Loucy (cell line): ENCODE results near the gene CD52.
A peak's percentile ranks its signal among the peaks of the same experiment; 100 is the strongest.

Experiments used
- H2AFZ ChIP-seq: fragments of 200-600 bp; sonication (generic); 2 replicates; pipeline ENCODE4 v1.6.0; 2016; ENCODE audit warnings: antibody characterized with exemption, mild to moderate bottlenecking, low read length, moderate library complexity
- H3F3A ChIP-seq: fragments of 200-600 bp; 2 replicates; pipeline ENCODE4 v1.6.0; 2016; ENCODE audit warnings: antibody characterized with exemption, low read depth, mild to moderate bottlenecking
- H3K27me3 ChIP-seq: fragments of 200-600 bp; sonication (generic); 2 replicates; pipeline ENCODE4 v1.6.1; 2014; ENCODE audit warnings: low read length, mild to moderate bottlenecking; ENCODE audit not compliant: insufficient read depth, poor library complexity, severe bottlenecking
- H3K36me3 ChIP-seq: fragments of 200-600 bp; sonication (generic); 2 replicates; pipeline ENCODE4 v1.6.1; 2016; ENCODE audit warnings: low read length; ENCODE audit not compliant: insufficient read depth
- H3K4me1 ChIP-seq: fragments of 200-600 bp; sonication (generic); 2 replicates; pipeline ENCODE4 v1.5.1; 2014; ENCODE audit warnings: low read length, mild to moderate bottlenecking; ENCODE audit not compliant: insufficient read depth, poor library complexity, severe bottlenecking
- H3K4me2 ChIP-seq: fragments of 200-600 bp; sonication (generic); 2 replicates; pipeline ENCODE4 v1.6.0; 2014; ENCODE audit warnings: antibody characterized with exemption, low read length, low read depth, mild to moderate bottlenecking; ENCODE audit not compliant: poor library complexity, severe bottlenecking
- H3K4me3 ChIP-seq: fragments of 200-600 bp; sonication (generic); 2 replicates; pipeline ENCODE4 v1.5.1; 2014; ENCODE audit warnings: low read length, mild to moderate bottlenecking, mixed read lengths; ENCODE audit not compliant: poor library complexity, severe bottlenecking
- H3K79me2 ChIP-seq: fragments of 200-600 bp; sonication (generic); 2 replicates; pipeline ENCODE4 v1.6.1; 2014; ENCODE audit warnings: low read length; ENCODE audit not compliant: insufficient read depth
- H3K9ac ChIP-seq: fragments of 200-600 bp; sonication (generic); 2 replicates; pipeline ENCODE4 v1.6.0; 2014; ENCODE audit warnings: mild to moderate bottlenecking, low read depth, low read length, moderate library complexity; ENCODE audit not compliant: poor library complexity, severe bottlenecking
- H3K9me2 ChIP-seq: fragments of 200-600 bp; sonication (generic); replicated peaks from 2 replicates; pipeline ENCODE4 v1.6.1; 2016; ENCODE audit warnings: low read depth, low read length, mixed read lengths
- H3K9me3 ChIP-seq: fragments of 200-600 bp; sonication (generic); 2 replicates; pipeline ENCODE4 v1.6.1; 2014; ENCODE audit warnings: mild to moderate bottlenecking, antibody characterized with exemption, low read length, low read depth; ENCODE audit not compliant: insufficient read depth
- H4K20me1 ChIP-seq: fragments of 200-600 bp; sonication (generic); 2 replicates; pipeline ENCODE4 v1.6.0; 2014; ENCODE audit warnings: antibody characterized with exemption, low read length, mild to moderate bottlenecking; ENCODE audit not compliant: insufficient read depth, poor library complexity, severe bottlenecking
- EZH2phosphoT487 ChIP-seq: fragments of 200-600 bp; IDR thresholded peaks from 2 replicates; pipeline ENCODE4 v1.6.1; 2018; ENCODE audit warnings: antibody characterized with exemption, mild to moderate bottlenecking, moderate library complexity, borderline replicate concordance
- TF ChIP-seq, protein P1 (sequence below): fragments of 200-600 bp; sonication (generic); conservative IDR thresholded peaks from 2 replicates; pipeline ENCODE4 v1.5.1; 2014; ENCODE audit warnings: mild to moderate bottlenecking, antibody characterized with exemption, low read length

The CD52 gene

DNA sequence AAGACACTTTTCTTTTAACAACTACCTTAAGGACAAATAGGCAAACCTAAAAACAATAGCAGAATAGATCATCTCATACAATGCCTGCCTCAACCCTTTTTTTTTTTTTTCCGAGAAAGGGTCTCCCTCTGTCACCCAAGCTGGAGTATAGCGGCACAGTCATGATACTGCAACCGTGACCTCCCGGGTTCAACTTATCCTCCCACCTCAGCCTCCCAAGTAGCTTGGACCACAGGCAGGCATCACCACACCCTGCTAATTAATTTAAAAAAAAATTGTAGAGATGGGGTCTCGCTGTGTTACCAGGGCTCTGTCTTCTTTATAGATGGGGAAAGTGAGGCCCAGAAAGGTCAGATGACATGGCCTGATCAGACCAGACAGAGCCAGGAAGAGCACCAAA lies 29.9 kb upstream of the CD52 start:
- Histone ChIP-seq H3K79me2 (peaks cover 8% of the 10 kb centered on the region; the same call in 1 of the 2 replicates), H3K4me2 (peak overlapping the region; percentile 98), H4K20me1 (no peaks in the 10 kb centered on the region), H3K4me1 (peaks cover 89% of the 10 kb centered on the region), H3K27me3 (no peaks in the 10 kb centered on the region), H3F3A (peaks cover 31% of the 10 kb centered on the region), H3K9ac (peak overlapping the region; percentile 88), H3K9me2 (no peaks in the 10 kb centered on the region), H3K4me3 (peak overlapping the region; percentile 69), H3K9me3 (no peaks in the 10 kb centered on the region), H3K36me3 (no peaks in the 10 kb centered on the region), H2AFZ (no peak overlapping the region)
- TF ChIP-seq, protein P1, sequence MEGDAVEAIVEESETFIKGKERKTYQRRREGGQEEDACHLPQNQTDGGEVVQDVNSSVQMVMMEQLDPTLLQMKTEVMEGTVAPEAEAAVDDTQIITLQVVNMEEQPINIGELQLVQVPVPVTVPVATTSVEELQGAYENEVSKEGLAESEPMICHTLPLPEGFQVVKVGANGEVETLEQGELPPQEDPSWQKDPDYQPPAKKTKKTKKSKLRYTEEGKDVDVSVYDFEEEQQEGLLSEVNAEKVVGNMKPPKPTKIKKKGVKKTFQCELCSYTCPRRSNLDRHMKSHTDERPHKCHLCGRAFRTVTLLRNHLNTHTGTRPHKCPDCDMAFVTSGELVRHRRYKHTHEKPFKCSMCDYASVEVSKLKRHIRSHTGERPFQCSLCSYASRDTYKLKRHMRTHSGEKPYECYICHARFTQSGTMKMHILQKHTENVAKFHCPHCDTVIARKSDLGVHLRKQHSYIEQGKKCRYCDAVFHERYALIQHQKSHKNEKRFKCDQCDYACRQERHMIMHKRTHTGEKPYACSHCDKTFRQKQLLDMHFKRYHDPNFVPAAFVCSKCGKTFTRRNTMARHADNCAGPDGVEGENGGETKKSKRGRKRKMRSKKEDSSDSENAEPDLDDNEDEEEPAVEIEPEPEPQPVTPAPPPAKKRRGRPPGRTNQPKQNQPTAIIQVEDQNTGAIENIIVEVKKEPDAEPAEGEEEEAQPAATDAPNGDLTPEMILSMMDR = no peak
- no peak for TF ChIP-seq EZH2phosphoT487

DNA sequence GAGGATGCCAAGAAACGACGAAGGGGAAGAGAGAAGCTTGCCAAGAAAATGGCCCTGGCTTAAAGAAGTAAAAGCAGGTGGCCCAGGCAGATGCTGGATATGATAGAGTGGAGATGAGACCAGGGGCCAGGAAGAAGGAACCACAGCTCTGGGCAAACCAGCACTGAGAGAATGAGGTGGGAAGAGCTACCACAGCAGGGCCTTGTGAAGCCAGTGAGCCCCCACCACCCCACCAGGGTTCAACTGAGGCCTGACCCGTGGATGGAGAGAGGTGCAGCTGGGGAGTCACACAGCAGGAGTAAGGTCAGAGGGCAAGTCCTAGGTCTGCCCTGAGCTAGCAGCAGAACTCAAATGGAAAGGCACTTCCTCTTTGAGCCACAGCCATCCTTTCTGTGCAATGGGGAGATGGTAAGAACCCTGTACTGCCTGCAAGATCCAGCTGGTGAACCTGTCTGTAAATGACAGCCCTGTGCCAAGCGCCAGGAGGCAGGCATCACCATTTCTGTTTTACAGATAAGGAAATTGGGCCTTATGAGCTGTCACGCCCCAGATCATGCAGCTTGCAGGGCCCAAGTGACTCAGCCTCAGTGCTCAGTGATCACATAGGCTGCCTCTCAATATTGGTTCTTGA lies 29.3 kb upstream of the CD52 start:
- TF ChIP-seq EZH2phosphoT487 = no peak
- TF ChIP-seq, protein P1 = no peak
- H3K4me2 ChIP-seq = peak overlapping the region; percentile 98

DNA sequence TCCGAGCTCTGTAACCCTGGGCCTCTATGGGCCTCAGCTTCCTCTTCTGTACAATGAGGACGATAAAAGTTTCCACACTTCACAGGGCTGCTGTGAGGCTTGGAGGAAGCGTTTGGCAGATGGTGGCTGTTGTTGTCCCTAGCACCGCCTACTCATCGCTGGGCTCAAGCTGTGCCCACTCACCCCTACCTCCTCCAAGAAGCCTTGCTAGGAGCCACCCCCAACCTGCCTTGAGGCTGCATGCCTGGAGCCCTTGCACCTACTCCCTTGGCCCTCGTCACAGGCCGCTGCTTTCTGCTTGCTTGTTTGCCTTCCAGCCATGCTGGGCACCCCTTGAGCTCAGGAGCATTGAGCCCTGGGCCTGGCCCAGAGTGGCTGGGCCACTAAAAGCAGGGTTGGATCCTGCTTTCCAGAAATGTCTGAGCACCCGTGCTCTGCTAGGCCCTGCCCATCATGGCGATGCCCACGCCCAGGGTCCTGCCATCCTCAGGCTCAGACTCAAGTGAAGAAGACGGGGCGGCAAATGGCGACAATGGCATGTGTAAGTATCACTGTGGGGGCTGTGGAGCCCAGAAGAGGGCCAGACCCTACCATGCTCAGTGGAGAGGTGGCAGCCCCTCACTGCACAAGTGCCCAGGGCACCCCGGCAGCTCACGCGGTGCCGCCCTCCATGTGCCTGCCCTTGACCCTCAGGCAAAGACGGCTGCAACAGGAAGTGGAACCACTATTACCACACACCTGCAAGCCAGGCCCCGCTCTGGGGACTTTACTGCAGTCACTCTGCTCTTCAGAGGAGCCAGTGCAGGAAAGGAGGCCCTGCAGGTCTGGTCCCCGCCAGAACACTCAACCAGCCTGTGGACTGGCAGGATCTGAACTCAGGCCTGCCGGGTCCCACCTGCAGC lies 28.3 kb upstream of the CD52 start:
- H3F3A ChIP-seq = peaks cover 31% of the 10 kb centered on the region
- no peak overlapping the region for H2AFZ ChIP-seq
- peak overlapping the region; percentile 88 for H3K9ac ChIP-seq
- H3K27me3 ChIP-seq = no peaks in the 10 kb centered on the region
- H3K4me3 ChIP-seq = peak overlapping the region; percentile 69
- no peaks in the 10 kb centered on the region for H3K36me3 ChIP-seq
- no peaks in the 10 kb centered on the region for H3K79me2 ChIP-seq
- H4K20me1 ChIP-seq = no peaks in the 10 kb centered on the region
- H3K4me1 ChIP-seq = peaks cover 74% of the 10 kb centered on the region
- H3K9me3 ChIP-seq = no peaks in the 10 kb centered on the region
- peak overlapping the region; percentile 98 for H3K4me2 ChIP-seq
- TF ChIP-seq, protein P1 = no peak; the same call in 1 of the 2 replicates
- no peak for TF ChIP-seq EZH2phosphoT487
- H3K9me2 ChIP-seq = no peaks in the 10 kb centered on the region

More for the DNA sequence above, 29.3 kb upstream of the CD52 start:
- H3K36me3 ChIP-seq = no peaks in the 10 kb centered on the region
- H3K4me1 ChIP-seq = peaks cover 83% of the 10 kb centered on the region
- H3K9me2 ChIP-seq = no peaks in the 10 kb centered on the region
- H3K9ac ChIP-seq = peak overlapping the region; percentile 88
- peaks cover 2% of the 10 kb centered on the region; the same call in 1 of the 2 replicates for H3K79me2 ChIP-seq
- H2AFZ ChIP-seq = no peak overlapping the region
- H3K9me3 ChIP-seq = no peaks in the 10 kb centered on the region
- no peaks in the 10 kb centered on the region for H4K20me1 ChIP-seq
- H3K4me3 ChIP-seq = peak overlapping the region; percentile 69
- peaks cover 31% of the 10 kb centered on the region for H3F3A ChIP-seq
- H3K27me3 ChIP-seq = no peaks in the 10 kb centered on the region
